GM12874 (cell line): ENCODE results near the gene PID1.

Experiments used
- CTCF ChIP-seq: IDR thresholded peaks from 2 replicates; pipeline ENCODE4 v1.5.1; 2011; ENCODE audit warnings: low read depth, mild to moderate bottlenecking, control low read depth, low read length, moderate library complexity; ENCODE audit not compliant: insufficient read depth

The PID1 gene

GRCh38 chr2:229180658-229181057 is 90.4 kb downstream of the PID1 start:
- no peak for TF ChIP-seq CTCF

GRCh38 chr2:229179628-229180027 is 91.5 kb downstream of the PID1 start:
- TF ChIP-seq CTCF = no peak

GRCh38 chr2:229178706-229179105 is 92.4 kb downstream of the PID1 start:
- TF ChIP-seq CTCF = no peak

- TF ChIP-seq CTCF = no peak
Measured at GRCh38 chr2:229178117-229178516, 93.0 kb downstream of the PID1 start.

- TF ChIP-seq CTCF = no peak
Measured at GRCh38 chr2:229176136-229176535, 95.0 kb downstream of the PID1 start.

GRCh38 chr2:229175497-229175863 is 95.6 kb downstream of the PID1 start:
- no peak for TF ChIP-seq CTCF

GRCh38 chr2:229174794-229175496 is 96.1 kb downstream of the PID1 start:
- TF ChIP-seq CTCF = no peak

- no peak for TF ChIP-seq CTCF
Measured at GRCh38 chr2:229173825-229174359, 97.2 kb downstream of the PID1 start.
